ENCODE measurements around the gene SENP8. TPM values are rescaled to one million over a fixed set of nuclear protein-coding genes. Genes with fewer than 3 reads are reported as not detected.

The SENP8 gene
- total and polyA plus RNA-seq, 3 experiments from 2014 or later, result 0.83 to 3.0 (median 2.7) TPM

DNA sequence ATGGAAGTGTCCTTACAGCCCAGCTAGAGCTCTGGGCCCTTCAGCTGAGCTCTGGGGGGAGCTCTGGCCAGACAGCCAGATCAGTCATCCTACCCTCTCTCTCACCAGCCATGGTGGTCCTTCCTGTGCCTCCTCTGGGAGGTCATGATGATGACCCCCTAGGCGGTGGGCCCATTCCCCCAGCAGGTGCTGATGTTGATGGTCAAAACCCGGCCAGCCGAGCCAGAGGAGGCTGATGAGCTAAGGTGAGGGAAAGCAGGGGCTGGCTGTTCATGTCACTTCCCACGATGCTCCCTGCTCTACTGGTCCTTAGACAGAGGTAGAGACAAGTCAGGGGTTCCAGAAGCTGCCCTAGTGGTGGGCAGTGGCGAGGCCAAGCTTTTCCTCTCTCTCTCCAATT lies 44.4 kb downstream of the SENP8 start:
- ChIA-PET CTCF (interaction anchor here (0.9 kb wide), 1 partner anchor 9 kb away, joined by 5 read pairs; no protein-coding TSS in a partner anchor), POLR2A (no interaction called here)
- Mint-ChIP-seq H3K27ac (no peak overlapping the region), H3K4me1 (no peaks in the 10 kb centered on the region), H3K4me3 (no peak overlapping the region), H3K27me3 (peaks cover 0 to 2% of the 10 kb centered on the region in 2 donors), H3K9me3 (no peaks in the 10 kb centered on the region), H3K36me3 (no peaks in the 10 kb centered on the region)
- Histone ChIP-seq H3K4me3 (ENCODE audit: low read length) (no peak overlapping the region), H3K4me1 (ENCODE audit: insufficient read depth, low read length) (no peaks in the 10 kb centered on the region), H3K27me3 (ENCODE audit: insufficient read depth, low read length, poor library complexity, severe bottlenecking) (no peaks in the 10 kb centered on the region), H3K27ac (ENCODE audit: low read depth, low read length) (no peak overlapping the region), H3K36me3 (ENCODE audit: insufficient read depth, low read length) (no peaks in the 10 kb centered on the region), H3K9me3 (ENCODE audit: low read length) (no peaks in the 10 kb centered on the region)
- no peak for DNase-seq

DNA sequence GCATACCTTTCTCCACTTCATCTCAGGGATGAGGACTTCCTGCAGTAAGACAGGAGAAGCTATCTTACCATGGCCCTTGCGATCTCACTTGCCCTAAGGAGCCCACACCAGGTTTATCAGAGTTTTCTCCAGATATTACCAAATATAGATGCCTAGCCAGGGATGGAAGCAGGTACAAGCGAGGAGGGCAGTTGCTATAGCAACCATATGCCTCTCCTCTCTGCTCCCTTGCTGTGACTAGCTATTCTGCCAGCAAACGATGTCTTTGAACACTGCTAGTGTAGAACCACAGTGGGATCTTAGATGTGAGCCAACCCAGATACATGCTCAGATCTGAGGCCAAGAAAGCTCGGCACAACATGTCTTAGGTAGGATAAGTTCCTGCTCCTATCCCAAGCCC lies 45.5 kb downstream of the SENP8 start:
- Histone ChIP-seq H3K9me3 (ENCODE audit: low read length) (no peaks in the 10 kb centered on the region), H3K4me3 (ENCODE audit: low read length) (no peak overlapping the region), H3K4me1 (ENCODE audit: insufficient read depth, low read length) (no peaks in the 10 kb centered on the region), H3K27me3 (ENCODE audit: insufficient read depth, low read length, poor library complexity, severe bottlenecking) (no peaks in the 10 kb centered on the region), H3K36me3 (ENCODE audit: insufficient read depth, low read length) (no peaks in the 10 kb centered on the region), H3K27ac (ENCODE audit: low read depth, low read length) (no peak overlapping the region)
- ChIA-PET CTCF (no interaction called here), POLR2A (no interaction called here)
- H3K9me3 Mint-ChIP-seq, result no peaks in the 10 kb centered on the region
- H3K27me3 Mint-ChIP-seq, result peaks cover 0 to 4% of the 10 kb centered on the region in 2 donors
- H3K27ac Mint-ChIP-seq, result peak overlapping the region in 1 of 8 donors; percentile 14
- no peak overlapping the region for H3K4me3 Mint-ChIP-seq
- no peak for DNase-seq
- no peaks in the 10 kb centered on the region for H3K36me3 Mint-ChIP-seq
- peaks cover 2 to 7% (median 7%) of the 10 kb centered on the region in 3 donors for H3K4me1 Mint-ChIP-seq

DNA sequence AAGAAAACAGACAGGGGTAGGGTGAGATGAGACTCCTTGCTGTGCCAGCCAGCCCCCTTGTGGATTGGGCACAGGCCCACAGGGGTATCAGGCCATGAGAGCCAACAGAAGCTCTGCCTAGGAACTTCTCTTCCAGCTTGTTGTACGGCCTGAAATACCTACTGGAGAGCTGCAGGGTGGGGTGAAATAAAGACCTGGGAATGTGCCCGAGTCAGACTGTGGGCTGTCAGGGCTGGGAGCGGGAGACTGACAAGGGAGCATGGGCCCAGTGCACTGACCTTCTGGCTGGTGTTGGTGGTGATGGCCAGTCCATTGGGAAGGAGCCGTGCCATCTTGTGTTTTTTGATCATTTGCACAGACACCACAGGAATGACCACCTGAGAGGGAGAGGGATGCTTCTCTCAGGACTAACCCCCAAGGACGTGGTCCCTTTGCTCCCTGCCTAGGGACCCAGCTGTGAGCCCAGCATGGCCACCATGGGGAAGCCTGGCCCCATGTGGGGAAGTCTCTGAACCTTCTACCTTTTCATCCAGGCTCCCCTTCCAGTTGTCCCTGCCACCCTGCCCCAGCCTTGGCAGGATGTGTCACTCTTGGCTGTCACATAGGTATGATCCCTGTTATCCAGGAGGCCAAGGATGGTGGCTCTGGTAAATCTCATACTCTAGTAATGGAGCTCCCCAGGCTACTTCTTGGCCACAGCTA lies 48.7 kb downstream of the SENP8 start:
- POLR2A ChIA-PET, result no interaction called here

DNA sequence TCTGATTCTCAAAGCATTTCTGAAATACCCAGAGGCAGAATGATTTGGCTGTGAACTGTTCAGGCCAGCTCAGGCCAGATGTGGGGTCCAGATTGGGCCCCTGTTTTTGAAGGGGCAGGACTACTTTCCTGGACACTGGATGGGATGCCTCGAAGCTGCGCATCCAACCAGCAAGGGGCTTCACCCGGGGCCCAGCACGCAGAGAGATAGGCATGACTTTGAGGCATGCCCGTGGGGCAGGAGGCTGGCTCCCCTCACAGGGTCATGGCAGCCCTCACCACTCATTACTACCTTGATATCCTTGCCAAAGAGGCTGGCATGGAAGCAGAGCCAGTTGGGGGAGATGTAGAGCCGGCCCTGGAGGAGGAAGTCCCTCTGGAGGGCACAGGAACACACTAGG lies 49.2 kb downstream of the SENP8 start:
- H3K27me3 ChIP-seq (ENCODE audit: insufficient read depth, low read length, poor library complexity, severe bottlenecking), result no peaks in the 10 kb centered on the region
- no peaks in the 10 kb centered on the region for H3K36me3 ChIP-seq (ENCODE audit: insufficient read depth, low read length)
- DNase-seq, result no peak
- H3K36me3 Mint-ChIP-seq, result no peaks in the 10 kb centered on the region
- H3K9me3 Mint-ChIP-seq, result no peaks in the 10 kb centered on the region
- H3K9me3 ChIP-seq (ENCODE audit: low read length), result no peaks in the 10 kb centered on the region
- POLR2A ChIA-PET, result no interaction called here
- CTCF ChIA-PET, result interaction anchor here (1.3 kb wide), 1 partner anchor 438 kb away, joined by 3 read pairs; no protein-coding TSS in a partner anchor
- H3K4me3 ChIP-seq (ENCODE audit: low read length), result no peak overlapping the region
- peaks cover 2 to 7% (median 7%) of the 10 kb centered on the region in 3 donors for H3K4me1 Mint-ChIP-seq
- no peak overlapping the region for H3K27ac ChIP-seq (ENCODE audit: low read depth, low read length)
- no peak overlapping the region for H3K4me3 Mint-ChIP-seq
- no peaks in the 10 kb centered on the region for H3K4me1 ChIP-seq (ENCODE audit: insufficient read depth, low read length)
- H3K27me3 Mint-ChIP-seq, result peaks cover 0 to 2% of the 10 kb centered on the region in 2 donors
- H3K27ac Mint-ChIP-seq, result no peak overlapping the region

More for the DNA sequence above, 48.7 kb downstream of the SENP8 start:
- H3K27me3 ChIP-seq (ENCODE audit: insufficient read depth, low read length, poor library complexity, severe bottlenecking), result no peaks in the 10 kb centered on the region
- no peaks in the 10 kb centered on the region for H3K36me3 Mint-ChIP-seq
- no peak for DNase-seq
- H3K4me3 ChIP-seq (ENCODE audit: low read length), result no peak overlapping the region
- H3K36me3 ChIP-seq (ENCODE audit: insufficient read depth, low read length), result no peaks in the 10 kb centered on the region
- CTCF ChIA-PET, result interaction anchor here (1.2 to 1.3 kb wide), 2 partner anchors 386 to 438 kb away, joined by 3 read pairs; no protein-coding TSS in a partner anchor
- H3K27ac ChIP-seq (ENCODE audit: low read depth, low read length), result no peak overlapping the region
- H3K4me3 Mint-ChIP-seq, result no peak overlapping the region
- peaks cover 2 to 7% (median 7%) of the 10 kb centered on the region in 3 donors for H3K4me1 Mint-ChIP-seq
- no peaks in the 10 kb centered on the region for H3K9me3 ChIP-seq (ENCODE audit: low read length)
- peaks cover 0 to 2% of the 10 kb centered on the region in 2 donors for H3K27me3 Mint-ChIP-seq
- no peaks in the 10 kb centered on the region for H3K4me1 ChIP-seq (ENCODE audit: insufficient read depth, low read length)
- H3K27ac Mint-ChIP-seq, result peak overlapping the region in 1 of 8 donors; percentile 75
- H3K9me3 Mint-ChIP-seq, result no peaks in the 10 kb centered on the region

DNA sequence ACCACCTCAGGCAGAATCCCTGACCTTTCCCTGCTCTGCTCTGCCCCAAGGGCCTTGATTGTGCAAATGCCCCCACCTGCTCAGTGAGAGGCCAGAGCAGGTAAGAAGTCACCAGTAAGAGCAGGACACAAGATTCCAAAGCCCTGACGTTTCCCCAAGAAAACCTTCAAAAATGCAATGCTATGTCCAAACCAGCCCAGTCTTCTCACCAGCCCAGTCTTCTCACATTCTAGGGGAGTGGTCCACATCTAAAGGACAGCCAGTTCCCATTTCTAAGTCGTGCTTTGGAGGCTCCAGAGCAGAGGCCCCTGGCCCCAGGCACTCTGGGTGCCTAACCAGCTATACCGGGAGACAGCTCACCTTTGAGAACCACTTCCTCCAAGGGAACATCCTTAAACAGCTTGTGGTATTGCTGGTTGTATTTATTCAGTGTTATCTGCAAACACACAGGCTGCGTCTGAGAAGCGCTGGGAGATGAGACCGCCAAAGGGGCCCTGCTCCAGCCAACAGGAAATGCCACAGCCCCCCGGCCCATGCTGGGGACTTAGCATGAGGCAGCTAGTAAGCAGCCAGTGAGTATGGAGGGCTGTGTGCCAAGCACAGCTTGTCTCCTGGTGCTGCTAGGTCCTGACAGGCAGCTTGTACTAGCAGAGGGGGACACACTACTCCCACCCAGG lies 50.1 kb downstream of the SENP8 start:
- peaks cover 2 to 7% (median 7%) of the 10 kb centered on the region in 3 donors for H3K4me1 Mint-ChIP-seq
- no peak for DNase-seq
- no peaks in the 10 kb centered on the region for H3K9me3 ChIP-seq (ENCODE audit: low read length)

DNA sequence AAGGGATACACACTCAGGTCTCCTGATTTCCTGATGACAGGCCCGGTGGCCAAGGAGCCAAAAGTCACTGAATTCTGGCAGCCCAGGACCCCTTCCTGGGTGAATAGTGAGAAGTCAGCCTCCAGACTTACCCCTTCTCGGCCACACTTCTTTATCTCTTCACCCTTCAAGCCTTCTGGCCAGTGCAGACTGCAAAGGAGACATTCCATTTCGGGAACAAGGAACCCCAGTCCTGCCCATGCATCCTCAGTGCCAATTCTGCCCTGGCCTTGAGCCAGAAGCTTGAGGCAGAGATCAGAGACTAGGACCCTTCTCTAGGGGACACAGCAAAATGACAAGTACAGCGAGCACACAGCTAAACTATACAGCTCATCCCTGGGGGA lies 50.6 kb downstream of the SENP8 start:
- Mint-ChIP-seq H3K9me3 (no peaks in the 10 kb centered on the region), H3K27ac (peak overlapping the region in 1 of 8 donors; percentile 6)
- POLR2A ChIA-PET, result no interaction called here

More for the DNA sequence above, 50.1 kb downstream of the SENP8 start:
- no peaks in the 10 kb centered on the region for H3K9me3 Mint-ChIP-seq
- no peaks in the 10 kb centered on the region for H3K36me3 Mint-ChIP-seq
- peaks cover 0 to 2% of the 10 kb centered on the region in 2 donors for H3K27me3 Mint-ChIP-seq
- no peaks in the 10 kb centered on the region for H3K27me3 ChIP-seq (ENCODE audit: insufficient read depth, low read length, poor library complexity, severe bottlenecking)
- no peaks in the 10 kb centered on the region for H3K4me1 ChIP-seq (ENCODE audit: insufficient read depth, low read length)
- no peak overlapping the region for H3K27ac ChIP-seq (ENCODE audit: low read depth, low read length)
- CTCF ChIA-PET, result interaction anchor here (1.2 kb wide), 1 partner anchor 424 kb away, joined by 4 read pairs; no protein-coding TSS in a partner anchor
- H3K4me3 Mint-ChIP-seq, result peak overlapping the region in 1 of 7 donors; percentile 13
- no peaks in the 10 kb centered on the region for H3K36me3 ChIP-seq (ENCODE audit: insufficient read depth, low read length)
- POLR2A ChIA-PET, result no interaction called here
- H3K27ac Mint-ChIP-seq, result no peak overlapping the region
- H3K4me3 ChIP-seq (ENCODE audit: low read length), result no peak overlapping the region

DNA sequence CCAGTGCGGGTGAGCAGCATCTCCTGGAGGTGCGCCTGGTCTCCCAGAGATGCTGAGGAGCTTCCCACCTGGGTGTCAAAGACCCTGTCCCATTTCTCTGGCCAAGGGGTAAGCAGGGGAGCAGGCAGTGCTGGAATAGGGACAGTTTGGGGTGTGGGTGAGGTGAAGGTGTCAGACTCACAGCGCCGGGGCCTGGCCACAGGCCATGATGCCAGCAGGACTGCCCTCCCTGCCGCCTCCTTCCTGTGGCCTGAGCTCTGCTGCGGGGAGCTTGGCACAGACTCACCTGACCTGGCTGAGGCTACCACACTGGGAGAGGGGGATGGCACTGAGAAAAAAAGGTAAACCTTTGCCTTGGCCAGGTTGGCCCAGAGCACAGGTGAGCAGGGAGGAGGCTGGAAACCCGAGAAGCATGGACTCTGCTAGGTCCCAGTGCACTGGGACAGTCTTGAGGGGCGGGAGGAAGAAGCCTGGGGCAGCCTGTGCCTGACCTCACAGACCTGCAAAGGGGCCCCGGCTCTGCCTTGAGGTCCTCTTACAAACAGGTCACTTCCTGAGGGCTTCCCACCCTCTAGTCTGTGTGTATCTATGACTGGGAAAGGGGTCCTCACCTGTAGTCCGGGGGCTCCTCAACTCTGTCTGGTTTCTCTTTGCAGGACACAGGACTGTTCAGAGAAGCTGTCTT lies 51.2 kb downstream of the SENP8 start:
- peaks cover 2 to 6% of the 10 kb centered on the region in 2 donors for H3K27me3 Mint-ChIP-seq
- H3K27ac Mint-ChIP-seq, result peak overlapping the region in 1 of 8 donors; percentile 6
- POLR2A ChIA-PET, result no interaction called here
- Histone ChIP-seq H3K9me3 (ENCODE audit: low read length) (no peaks in the 10 kb centered on the region), H3K4me1 (ENCODE audit: insufficient read depth, low read length) (no peaks in the 10 kb centered on the region), H3K4me3 (ENCODE audit: low read length) (no peak overlapping the region), H3K27ac (ENCODE audit: low read depth, low read length) (no peak overlapping the region), H3K27me3 (ENCODE audit: insufficient read depth, low read length, poor library complexity, severe bottlenecking) (no peaks in the 10 kb centered on the region), H3K36me3 (ENCODE audit: insufficient read depth, low read length) (no peaks in the 10 kb centered on the region)
- H3K4me3 Mint-ChIP-seq, result no peak overlapping the region
- no peak for DNase-seq
- CTCF ChIA-PET, result no interaction called here
- H3K9me3 Mint-ChIP-seq, result no peaks in the 10 kb centered on the region
- no peaks in the 10 kb centered on the region for H3K36me3 Mint-ChIP-seq
- peaks cover 2 to 7% (median 7%) of the 10 kb centered on the region in 3 donors for H3K4me1 Mint-ChIP-seq

More for the DNA sequence above, 50.6 kb downstream of the SENP8 start:
- H3K27ac ChIP-seq (ENCODE audit: low read depth, low read length), result no peak overlapping the region
- H3K4me3 Mint-ChIP-seq, result no peak overlapping the region
- no peaks in the 10 kb centered on the region for H3K9me3 ChIP-seq (ENCODE audit: low read length)
- DNase-seq, result no peak
- no peak overlapping the region for H3K4me3 ChIP-seq (ENCODE audit: low read length)
- peaks cover under 1 to 2% of the 10 kb centered on the region in 2 donors for H3K27me3 Mint-ChIP-seq
- no peaks in the 10 kb centered on the region for H3K36me3 Mint-ChIP-seq
- H3K4me1 Mint-ChIP-seq, result peaks cover 2 to 7% (median 7%) of the 10 kb centered on the region in 3 donors
- H3K36me3 ChIP-seq (ENCODE audit: insufficient read depth, low read length), result no peaks in the 10 kb centered on the region
- no peaks in the 10 kb centered on the region for H3K4me1 ChIP-seq (ENCODE audit: insufficient read depth, low read length)
- H3K27me3 ChIP-seq (ENCODE audit: insufficient read depth, low read length, poor library complexity, severe bottlenecking), result no peaks in the 10 kb centered on the region
- CTCF ChIA-PET, result interaction anchor here (1.2 kb wide), 1 partner anchor 425 kb away, joined by 4 read pairs; no protein-coding TSS in a partner anchor

Data from CD8-positive, alpha-beta memory T cell (primary cell).